ENCODE measurements around the gene FAM72A.
"Not testable (repeated sequence)": the region's sequence is repeated elsewhere in the genome, so short reads cannot be mapped to it uniquely, and the experiment has no call there.

DNA sequence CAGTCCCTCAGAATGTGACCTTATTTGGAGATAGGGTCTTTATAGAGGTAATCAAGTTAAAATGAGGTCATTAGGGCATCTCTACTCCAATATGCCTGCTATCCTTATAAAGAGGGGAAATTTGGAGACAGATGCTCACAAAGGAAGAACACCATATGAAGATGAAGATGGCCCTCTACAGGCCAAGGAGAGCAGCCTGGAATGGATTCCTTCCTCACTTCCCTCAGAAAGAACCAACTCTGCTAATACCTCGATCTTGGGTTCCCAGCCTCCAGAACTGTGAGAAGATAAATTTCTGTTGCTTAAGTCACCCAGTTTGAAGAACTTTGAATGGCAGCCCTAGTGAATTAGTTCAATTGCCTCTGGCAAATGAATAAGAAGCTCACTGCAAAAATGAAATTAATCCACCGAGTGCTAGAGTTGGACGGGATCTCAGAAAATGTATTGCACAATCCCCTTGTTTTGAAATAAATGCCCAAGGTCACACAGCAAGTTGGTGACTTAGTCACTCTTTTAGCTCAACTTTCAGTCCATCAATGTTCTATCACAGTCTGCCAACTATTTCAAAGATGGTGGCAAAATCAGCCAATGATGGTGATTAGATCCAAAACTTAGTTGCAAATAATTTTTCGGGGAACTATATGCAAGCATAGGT, 27.1 kb downstream of the FAM72A start:
- TF ChIP-seq TAF1 (IDR thresholded peaks at IDR 0.05; ENCODE audit: borderline replicate concordance, low read depth, low read length); POLR2AphosphoS5 (IDR thresholded peaks at IDR 0.05; ENCODE audit: low read depth, low read length); POLR2A (IDR thresholded peaks at IDR 0.05; ENCODE audit: low read depth, low read length): not testable (repeated sequence)
